ENCODE data around the gene CSF3R.

- no peak for TF ChIP-seq CTCF (conservative IDR thresholded peaks at IDR 0.05; ENCODE audit: low read depth, low read length)
- TF ChIP-seq EZH2 (IDR thresholded peaks at IDR 0.05; ENCODE audit: low read length, unreplicated experiment), result no peak
Measured at GRCh38 chr1:36492491-36492890, 9.8 kb upstream of the CSF3R start.

All from PC-3 (cell line).